GM11168 (cell line): ENCODE data around the gene SLC2A3.

Source experiments
- in situ Hi-C: fragments of 300-500 bp; cut with MboI; formaldehyde crosslinking; loops from one replicate; pipeline ENCODE4 v1.12.0; 2022; ENCODE audit warnings: low sequenced_read_pairs; ENCODE audit not compliant: unreplicated experiment

SLC2A3 gene

GRCh38 chr12:7870335-7870734, 65.7 kb downstream of the SLC2A3 start:
- in situ Hi-C loops, result no loop called here
